Stimulated activated CD4-positive, alpha-beta T cell treated with anti-CD3 and anti-CD28 coated beads, Interleukin-1b, Interleukin-23, amount 100 ng/mL, for 48 hours (primary cell): Measurements from ENCODE around the gene ZSCAN22.
A peak's percentile ranks its signal among the peaks of the same experiment; 100 is the strongest.
"Not testable (repeated sequence)": the region's sequence is repeated elsewhere in the genome, so short reads cannot be mapped to it uniquely, and the experiment has no call there.

ENCODE experiments used
- DNase-seq: peaks from one replicate; pipeline ENCODE4 v3.0.0-alpha.2; 2020

ZSCAN22 gene

GRCh38 chr19:58326914-58327726 lies at the start of gene ZSCAN22:
Gene ZSCAN22, plus strand, starts transcription at chr19:58326994. Its CDS starts 7,809 bp downstream, at chr19:58334803.
- DNase-seq, result peak; percentile 91

- DNase-seq, result no peak
These were observed 49.6 kb upstream of the ZSCAN22 start for GRCh38 chr19:58277197-58277596.

- DNase-seq, result no peak
These were observed 48.9 kb upstream of the ZSCAN22 start for GRCh38 chr19:58277748-58278540.

GRCh38 chr19:58278541-58279041 lies 48.2 kb upstream of the ZSCAN22 start, which contains the start of gene ZNF8:
Gene ZNF8, plus strand, starts transcription at chr19:58278955. Its CDS starts 127 bp downstream, at chr19:58279082.
- DNase-seq, result peak; percentile 99

- peak; percentile 54 for DNase-seq
These were observed 47.5 kb upstream of the ZSCAN22 start for GRCh38 chr19:58279042-58279924.

GRCh38 chr19:58279925-58280316 lies 46.9 kb upstream of the ZSCAN22 start:
- no peak for DNase-seq

GRCh38 chr19:58284199-58284598 lies 42.6 kb upstream of the ZSCAN22 start:
- no peak for DNase-seq

- no peak for DNase-seq
These were observed 34.9 kb upstream of the ZSCAN22 start for GRCh38 chr19:58291943-58292342.

- DNase-seq, result no peak
These were observed 31.9 kb upstream of the ZSCAN22 start for GRCh38 chr19:58294743-58295374.

- no peak for DNase-seq
These were observed 30.7 kb upstream of the ZSCAN22 start for GRCh38 chr19:58296104-58296503.

- no peak for DNase-seq
These were observed 26.2 kb upstream of the ZSCAN22 start for GRCh38 chr19:58300620-58301019.

- no peak for DNase-seq
These were observed 22.5 kb upstream of the ZSCAN22 start for GRCh38 chr19:58304255-58304654.

GRCh38 chr19:58304748-58305064 lies 22.1 kb upstream of the ZSCAN22 start:
- DNase-seq, result no peak

- peak; percentile 96 for DNase-seq
These were observed 21.5 kb upstream of the ZSCAN22 start, which contains the start of gene ERVK3-1 for GRCh38 chr19:58305065-58305931. Gene ERVK3-1, plus strand, starts transcription at chr19:58305377. Its CDS starts 6,792 bp downstream, at chr19:58312169.

- no peak for DNase-seq
These were observed 20.9 kb upstream of the ZSCAN22 start for GRCh38 chr19:58305932-58306323.

- no peak for DNase-seq
These were observed 19.1 kb upstream of the ZSCAN22 start for GRCh38 chr19:58307736-58308135.

GRCh38 chr19:58310685-58311084 lies 16.1 kb upstream of the ZSCAN22 start:
- DNase-seq, result not testable (repeated sequence)

GRCh38 chr19:58311345-58311865 lies 15.4 kb upstream of the ZSCAN22 start:
- DNase-seq, result no peak

GRCh38 chr19:58315580-58315979 lies 11.2 kb upstream of the ZSCAN22 start:
- no peak for DNase-seq

- no peak for DNase-seq
These were observed 9.2 kb upstream of the ZSCAN22 start for GRCh38 chr19:58317476-58318072.
